Islet precursor cell (in vitro differentiated cells): ENCODE data around the gene KCNJ6.

Experiments used
- DNase-seq: peaks from one replicate; pipeline ENCODE4 v3.0.0-alpha.2; 2018

Gene KCNJ6

GRCh38 chr21:37815893-37816292 is 100.4 kb downstream of the KCNJ6 start:
- DNase-seq = no peak

GRCh38 chr21:37811711-37812110 is 104.5 kb downstream of the KCNJ6 start:
- no peak for DNase-seq

GRCh38 chr21:37808261-37808660 is 108.0 kb downstream of the KCNJ6 start:
- DNase-seq = no peak

GRCh38 chr21:37805266-37805665 is 111.0 kb downstream of the KCNJ6 start:
- no peak for DNase-seq

- DNase-seq = no peak
Measured at GRCh38 chr21:37804001-37804400, 112.3 kb downstream of the KCNJ6 start.

- no peak for DNase-seq
Measured at GRCh38 chr21:37803101-37803651, 113.1 kb downstream of the KCNJ6 start.

- no peak for DNase-seq
Measured at GRCh38 chr21:37800456-37801061, 115.7 kb downstream of the KCNJ6 start.

- DNase-seq = no peak
Measured at GRCh38 chr21:37800057-37800455, 116.2 kb downstream of the KCNJ6 start.

- no peak for DNase-seq
Measured at GRCh38 chr21:37799211-37800056, 116.8 kb downstream of the KCNJ6 start.

GRCh38 chr21:37797403-37797802 is 118.9 kb downstream of the KCNJ6 start:
- no peak for DNase-seq

- no peak for DNase-seq
Measured at GRCh38 chr21:37796011-37796410, 120.2 kb downstream of the KCNJ6 start.

GRCh38 chr21:37793660-37794059 is 122.6 kb downstream of the KCNJ6 start:
- no peak for DNase-seq

GRCh38 chr21:37792046-37792445 is 124.2 kb downstream of the KCNJ6 start:
- DNase-seq = no peak

- DNase-seq = no peak
Measured at GRCh38 chr21:37790905-37791304, 125.4 kb downstream of the KCNJ6 start.

- no peak for DNase-seq
Measured at GRCh38 chr21:37788503-37788902, 127.8 kb downstream of the KCNJ6 start.

- peak; percentile 62 for DNase-seq
Measured at GRCh38 chr21:37787456-37787855, 128.8 kb downstream of the KCNJ6 start.

GRCh38 chr21:37784591-37785318 is 131.5 kb downstream of the KCNJ6 start:
- no peak for DNase-seq

GRCh38 chr21:37783016-37783415 is 133.2 kb downstream of the KCNJ6 start:
- DNase-seq = no peak

- no peak for DNase-seq
Measured at GRCh38 chr21:37780991-37781983, 135.0 kb downstream of the KCNJ6 start.

- no peak for DNase-seq
Measured at GRCh38 chr21:37771181-37771580, 145.1 kb downstream of the KCNJ6 start.

- no peak for DNase-seq
Measured at GRCh38 chr21:37770461-37770860, 145.8 kb downstream of the KCNJ6 start.

GRCh38 chr21:37769656-37770055 is 146.6 kb downstream of the KCNJ6 start:
- no peak for DNase-seq
